Measurements from ENCODE around the gene TINAGL1.

Gene TINAGL1

DNA sequence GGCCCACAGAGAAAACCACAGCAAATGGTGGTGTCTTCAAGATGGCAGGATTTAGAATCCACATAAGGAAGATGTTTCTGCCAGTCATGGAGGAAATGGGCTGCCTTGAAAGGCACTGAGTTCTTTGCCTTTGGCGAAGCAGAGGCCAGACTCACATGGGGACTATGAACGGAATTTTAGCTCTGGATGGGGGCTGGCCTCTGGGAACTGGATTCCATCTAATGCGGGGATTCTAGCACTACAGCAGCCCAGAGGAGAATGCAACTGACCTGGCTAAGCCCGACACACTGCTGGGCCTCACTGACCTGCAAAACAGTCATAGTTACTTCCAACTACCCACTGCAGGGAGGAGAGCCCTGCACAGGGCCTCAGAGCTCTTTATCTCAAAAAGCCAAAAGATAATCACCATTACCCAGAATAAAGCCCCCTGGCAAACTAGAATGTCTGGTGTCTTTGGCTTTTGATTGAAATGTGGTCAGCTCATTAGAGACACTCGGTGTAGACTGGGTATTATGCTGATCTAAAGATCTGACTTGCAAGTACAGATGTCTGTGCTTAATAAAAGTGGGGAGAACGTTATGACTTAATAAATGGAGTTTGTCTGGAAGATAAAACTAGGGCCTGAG, 52.7 kb downstream of the TINAGL1 start:
- DNase-seq = no peak

DNA sequence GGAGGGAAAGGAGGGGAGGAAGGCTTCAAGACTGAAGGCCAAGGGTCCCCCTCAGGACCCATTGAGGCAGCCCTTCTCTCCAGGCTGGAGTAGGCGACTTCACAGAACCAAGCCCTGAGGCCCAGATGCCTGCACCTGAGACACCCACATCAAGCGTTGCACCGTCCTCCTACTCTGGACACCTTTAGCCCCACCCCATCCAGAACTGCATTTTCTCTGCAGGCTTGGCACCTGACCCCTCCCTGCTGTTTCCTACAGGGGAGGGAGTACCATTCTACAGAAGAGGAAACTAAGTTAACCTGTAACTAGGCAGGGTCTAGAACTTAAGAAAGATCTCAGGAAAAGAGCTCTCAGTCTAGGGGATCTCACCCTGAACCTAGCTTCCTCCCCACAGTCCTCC, 56.3 kb downstream of the TINAGL1 start:
- DNase-seq = no peak

DNA sequence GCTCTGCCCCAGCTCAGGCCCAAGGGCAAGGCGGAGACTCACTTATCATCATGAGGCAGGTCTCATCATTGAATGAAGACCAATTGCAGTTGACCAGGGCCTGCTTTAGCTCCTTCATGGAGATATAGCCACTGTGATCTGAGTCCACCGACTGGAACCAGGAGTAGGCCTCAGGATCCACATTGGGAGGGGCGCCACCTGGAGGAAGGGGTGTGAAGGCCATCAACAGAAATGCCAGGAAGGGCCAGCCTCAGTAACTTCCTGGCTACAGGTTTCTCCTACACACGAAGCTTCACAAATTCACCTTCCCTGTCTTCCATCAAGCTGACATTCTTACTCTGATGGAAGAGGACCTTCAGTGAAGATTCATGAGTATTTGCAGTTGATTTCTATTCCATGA, 56.8 kb downstream of the TINAGL1 start:
- DNase-seq = no peak
